IMR-90 (cell line): Measurements from ENCODE around the gene C3orf80. TPM values are rescaled to one million over a fixed set of nuclear protein-coding genes. Genes with fewer than 3 reads are reported as not detected.

ENCODE experiments used
- ATAC-seq: fragments of 200-7000 bp; cut with Tn5 transposase; 2 replicates; pipeline ENCODE4 v1.9.1; 2020; ENCODE audit warnings: low read depth, mild to moderate bottlenecking, moderate library complexity
- BruUV-seq: library from RNA; stranded (reverse); fragments of 400-500 nt; replicated peaks from 2 replicates; lab custom pipeline; 2021; lab: Mats Ljungman, UMichigan
- CTCF ChIA-PET: fragments of 300-600 bp; formaldehyde crosslinking; extraction: SDS; loops from one replicate; lab custom pipeline; 2021; ENCODE audit warnings: antibody characterized with exemption; lab: Yijun Ruan, JAX
- POLR2A ChIA-PET: fragments of 300-600 bp; sonication (Branson Sonifier 250); formaldehyde crosslinking; loops from one replicate; lab custom pipeline; 2022; ENCODE audit warnings: antibody characterized with exemption; ENCODE audit not compliant: unreplicated experiment; lab: Charles Lee
- DNase-seq: peaks from one replicate; pipeline ENCODE4 v3.0.0; 2013
- H2AFZ ChIP-seq: replicated peaks from 2 replicates; pipeline ENCODE3; 2013; ENCODE audit warnings: low read length, mild to moderate bottlenecking; ENCODE audit not compliant: poor library complexity
- H2AK5ac ChIP-seq: 2 replicates; pipeline ENCODE4 v1.6.1; 2013; ENCODE audit warnings: low read depth, low read length, inconsistent platforms
- H2AK9ac ChIP-seq: replicated peaks from 2 replicates; pipeline ENCODE3; 2013; ENCODE audit warnings: mild to moderate bottlenecking, low read depth, low read length, moderate library complexity; ENCODE audit not compliant: poor library complexity
- H2BK120ac ChIP-seq: 2 replicates; pipeline ENCODE4 v1.6.1; 2013; ENCODE audit warnings: low read depth, low read length, inconsistent platforms
- H2BK15ac ChIP-seq: 3 replicates; pipeline ENCODE4 v1.6.1; 2013; ENCODE audit warnings: low read depth, low read length, inconsistent platforms
- H2BK20ac ChIP-seq: 2 replicates; pipeline ENCODE4 v1.6.1; 2013; ENCODE audit warnings: low read depth, mild to moderate bottlenecking, inconsistent platforms, low read length, moderate library complexity
- H2BK5ac ChIP-seq: 2 replicates; pipeline ENCODE4 v1.6.1; 2013; ENCODE audit warnings: mild to moderate bottlenecking, low read depth, low read length, inconsistent platforms; ENCODE audit not compliant: poor library complexity, severe bottlenecking
- H3K14ac ChIP-seq: replicated peaks from 2 replicates; pipeline ENCODE4 v1.6.1; 2013; ENCODE audit warnings: low read depth, low read length, inconsistent platforms
- H3K18ac ChIP-seq: 2 replicates; pipeline ENCODE4 v1.6.1; 2013; ENCODE audit warnings: low read depth, low read length, control low read depth
- H3K23ac ChIP-seq: 2 replicates; pipeline ENCODE4 v1.6.1; 2013; ENCODE audit warnings: low read depth, low read length, inconsistent platforms
- H3K27ac ChIP-seq: 2 replicates; pipeline ENCODE4 v1.5.1; 2013; ENCODE audit warnings: mild to moderate bottlenecking, control low read depth, low read length; ENCODE audit not compliant: insufficient read depth
- H3K27me3 ChIP-seq: 2 replicates; pipeline ENCODE4 v1.6.1; 2013; ENCODE audit warnings: low read length; ENCODE audit not compliant: control insufficient read depth, insufficient read depth
- H3K36me3 ChIP-seq: 2 replicates; pipeline ENCODE4 v1.6.1; 2013; ENCODE audit warnings: low read length, mixed read lengths; ENCODE audit not compliant: control insufficient read depth, insufficient read depth
- H3K4ac ChIP-seq: 2 replicates; pipeline ENCODE4 v1.6.1; 2013; ENCODE audit warnings: low read depth, low read length, inconsistent platforms
- H3K4me1 ChIP-seq: 2 replicates; pipeline ENCODE4 v1.6.1; 2013; ENCODE audit warnings: low read length, mixed read lengths; ENCODE audit not compliant: control insufficient read depth, insufficient read depth
- H3K4me2 ChIP-seq: 2 replicates; pipeline ENCODE4 v1.6.1; 2013; ENCODE audit warnings: low read depth, mild to moderate bottlenecking, control low read depth, low read length, moderate library complexity
- H3K4me3 ChIP-seq: 2 replicates; pipeline ENCODE4 v1.5.1; 2013; ENCODE audit warnings: low read depth, mild to moderate bottlenecking, control low read depth, low read length, moderate library complexity; ENCODE audit not compliant: insufficient read depth
- H3K56ac ChIP-seq: 2 replicates; pipeline ENCODE4 v1.6.1; 2013; ENCODE audit warnings: low read length, inconsistent platforms; ENCODE audit not compliant: insufficient read depth; ENCODE audit errors: extremely low read depth
- H3K79me1 ChIP-seq, 2 experiments: 2 replicates each; pipeline ENCODE4 v1.6.1; 2013; ENCODE audit warnings: low read length in 2 of 2, inconsistent platforms in 1 of 2, low read depth in 1 of 2
- H3K9ac ChIP-seq: 2 replicates; pipeline ENCODE4 v1.6.1; 2013; ENCODE audit warnings: low read depth, low read length, control low read depth
- H3K9me1 ChIP-seq: 2 replicates; pipeline ENCODE4 v1.6.1; 2013; ENCODE audit warnings: low read length, inconsistent platforms; ENCODE audit not compliant: insufficient read depth
- H3K9me3 ChIP-seq: 2 replicates; pipeline ENCODE4 v1.6.1; 2013; ENCODE audit warnings: low read length; ENCODE audit not compliant: control insufficient read depth, insufficient read depth
- H4K20me1 ChIP-seq: 2 replicates; pipeline ENCODE4 v1.6.1; 2013; ENCODE audit warnings: low read length, inconsistent platforms; ENCODE audit not compliant: insufficient read depth
- H4K5ac ChIP-seq: 2 replicates; pipeline ENCODE4 v1.6.1; 2013; ENCODE audit warnings: mild to moderate bottlenecking, low read depth, low read length, control low read depth
- H4K8ac ChIP-seq, 2 experiments: 2 replicates each; pipeline ENCODE4 v1.6.1; 2013; ENCODE audit warnings: low read depth in 2 of 2, low read length in 2 of 2, control low read depth in 1 of 2, inconsistent platforms in 1 of 2
- H4K91ac ChIP-seq: 2 replicates; pipeline ENCODE4 v1.6.1; 2013; ENCODE audit warnings: low read depth, low read length, inconsistent platforms; ENCODE audit not compliant: insufficient read depth
- BHLHE40 ChIP-seq: fragments of 150-350 bp; IDR thresholded peaks from 2 replicates; pipeline ENCODE4 v1.6.1; 2016; ENCODE audit warnings: mild to moderate bottlenecking, low read depth, low read length
- CEBPB ChIP-seq: IDR thresholded peaks from 2 replicates; pipeline ENCODE4 v1.6.1; 2012; ENCODE audit warnings: low read depth, low read length, improper control_type of control experiment
- FOS ChIP-seq: fragments of 150-350 bp; IDR thresholded peaks from 2 replicates; pipeline ENCODE4 v1.6.1; 2016; ENCODE audit warnings: low read depth, low read length
- MAFK ChIP-seq: IDR thresholded peaks from 2 replicates; pipeline ENCODE4 v1.6.1; 2012; ENCODE audit warnings: low read depth, low read length, improper control_type of control experiment
- MAZ ChIP-seq: IDR thresholded peaks from 2 replicates; pipeline ENCODE4 v1.6.1; 2012; ENCODE audit warnings: low read depth, mild to moderate bottlenecking, low read length, improper control_type of control experiment, moderate library complexity, borderline replicate concordance
- MXI1 ChIP-seq: IDR thresholded peaks from 2 replicates; pipeline ENCODE4 v1.6.1; 2012; ENCODE audit warnings: low read depth, mild to moderate bottlenecking, low read length, moderate library complexity, borderline replicate concordance
- NFE2L2 ChIP-seq: fragments of 150-350 bp; IDR thresholded peaks from 2 replicates; pipeline ENCODE4 v1.6.1; 2016; ENCODE audit warnings: low read depth, mild to moderate bottlenecking, low read length
- POLR2A ChIP-seq: IDR thresholded peaks from 2 replicates; pipeline ENCODE4 v1.6.1; 2012; ENCODE audit warnings: mild to moderate bottlenecking, low read depth, low read length
- RAD21 ChIP-seq: IDR thresholded peaks from 2 replicates; pipeline ENCODE4 v1.6.1; 2012; ENCODE audit warnings: low read length, improper control_type of control experiment
- RFX5 ChIP-seq: IDR thresholded peaks from 2 replicates; pipeline ENCODE4 v1.8.0; 2012; ENCODE audit warnings: low read depth, mild to moderate bottlenecking, low read length, moderate library complexity
- SMC3 ChIP-seq: fragments of 150-350 bp; IDR thresholded peaks from 2 replicates; pipeline ENCODE4 v1.6.1; 2016; ENCODE audit warnings: low read depth, mild to moderate bottlenecking, antibody characterized with exemption, low read length, moderate library complexity
- WGBS, 2 experiments: methylation state at CpG; one replicate each; pipeline versions ENCODE4 v1.1.5 to v1.1.7; 2013; ENCODE audit warnings: missing lambda C conversion rate in 2 of 2; ENCODE audit not compliant: insufficient read length in 1 of 2; ENCODE audit errors: extremely low coverage in 2 of 2; 5-methylcytosine and 5-hydroxymethylcytosine counted together
- dilution Hi-C: fragments of 300-500 bp; cut with HindIII; formaldehyde crosslinking; loops from one replicate; pipeline ENCODE4 v1.14.3; 2018; ENCODE audit warnings: low sequenced_read_pairs; ENCODE audit not compliant: unreplicated experiment
- in situ Hi-C: fragments of 300-500 bp; cut with MboI; formaldehyde crosslinking; loops from 3 replicates; pipeline ENCODE4 v1.14.3; 2019; ENCODE audit warnings: low sequenced_read_pairs, inconsistent platforms, mixed read lengths
- intact Hi-C: fragments of 100-400 bp; cut with micrococcal nuclease; formaldehyde crosslinking; loops from 2 replicates; pipeline ENCODE4 v1.10.0; 2022
- polyA plus RNA-seq, 3 experiments: library from polyadenylated mRNA; depleted of rRNA; stranded (reverse); fragments of >200 nt; gene quantifications; 2 replicates each; pipeline ENCODE4 v1.2.3, GENCODE V29; 2012; ENCODE audit warnings: low replicate concordance in 1 of 3
- total RNA-seq: library from RNA; depleted of rRNA; stranded (reverse); fragments of >200 nt; gene quantifications from 2 replicates; pipeline ENCODE4 v1.2.3, GENCODE V29; 2012
- TF ChIP-seq, protein P1 (sequence below): fragments of 150-350 bp; IDR thresholded peaks from 2 replicates; pipeline ENCODE4 v1.6.1; 2017; ENCODE audit warnings: mild to moderate bottlenecking, antibody characterized with exemption, low read length, low read depth

The C3orf80 gene
- total and polyA plus RNA-seq, 2 of the 4 experiments (the other 2 are of a cell fraction) = not detected

DNA sequence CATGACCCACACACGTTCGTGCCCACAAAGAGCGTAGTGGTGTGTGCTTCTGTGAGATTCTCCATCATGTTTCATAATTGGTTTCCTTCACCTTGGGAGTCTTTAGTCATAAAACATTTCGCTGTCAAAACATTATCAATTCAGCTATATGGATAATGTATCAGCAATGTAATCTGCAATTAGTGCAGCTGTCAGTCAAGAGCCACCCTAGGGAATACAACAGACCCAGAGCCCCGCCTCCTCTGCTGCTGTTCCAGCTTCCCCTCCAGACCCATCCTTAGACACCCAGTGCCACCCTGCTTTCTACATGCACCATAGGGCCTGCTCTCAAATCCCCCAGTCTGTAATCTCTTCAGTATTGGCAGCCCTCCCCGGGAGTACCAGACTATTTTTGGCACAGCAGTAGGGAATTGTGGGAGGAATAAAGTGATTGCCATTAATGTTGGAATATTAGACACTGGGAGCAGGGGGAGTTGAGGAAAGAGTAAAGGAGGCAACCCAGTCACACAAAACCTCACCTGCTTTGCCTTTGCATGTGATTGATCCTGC lies 31.5 kb upstream of the C3orf80 start:
- no peak overlapping the region for H3K56ac ChIP-seq
- H3K14ac ChIP-seq = no peak overlapping the region
- BruUV-seq = no TSS peak
- H2AK9ac ChIP-seq = no peak overlapping the region
- no peak overlapping the region for H2BK20ac ChIP-seq
- dilution Hi-C loops = no loop called here
- no peak overlapping the region for H4K5ac ChIP-seq
- H3K9me3 ChIP-seq = no peaks in the 10 kb centered on the region
- ChIA-PET CTCF (no interaction called here), POLR2A (no interaction called here)
- no peak overlapping the region for H2BK15ac ChIP-seq
- no peak overlapping the region for H3K27ac ChIP-seq
- H3K4ac ChIP-seq = no peak overlapping the region
- no peak overlapping the region for H2BK5ac ChIP-seq
- H3K4me2 ChIP-seq = no peak overlapping the region
- H3K23ac ChIP-seq = no peak overlapping the region
- no peaks in the 10 kb centered on the region for H3K36me3 ChIP-seq
- H4K20me1 ChIP-seq = no peaks in the 10 kb centered on the region
- H2AK5ac ChIP-seq = no peak overlapping the region
- no peaks in the 10 kb centered on the region for H3K27me3 ChIP-seq
- no peak overlapping the region for H4K8ac ChIP-seq
- H3K79me1 ChIP-seq = no peaks in the 10 kb centered on the region
- TF ChIP-seq CEBPB (no peak), MAFK (no peak), FOS (no peak), SMC3 (no peak), MAZ (no peak), BHLHE40 (no peak), POLR2A (no peak), NFE2L2 (no peak), RFX5 (no peak), RAD21 (no peak), MXI1 (no peak)
- TF ChIP-seq, protein P1, sequence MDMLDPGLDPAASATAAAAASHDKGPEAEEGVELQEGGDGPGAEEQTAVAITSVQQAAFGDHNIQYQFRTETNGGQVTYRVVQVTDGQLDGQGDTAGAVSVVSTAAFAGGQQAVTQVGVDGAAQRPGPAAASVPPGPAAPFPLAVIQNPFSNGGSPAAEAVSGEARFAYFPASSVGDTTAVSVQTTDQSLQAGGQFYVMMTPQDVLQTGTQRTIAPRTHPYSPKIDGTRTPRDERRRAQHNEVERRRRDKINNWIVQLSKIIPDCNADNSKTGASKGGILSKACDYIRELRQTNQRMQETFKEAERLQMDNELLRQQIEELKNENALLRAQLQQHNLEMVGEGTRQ = no peak
- H3K9me1 ChIP-seq = no peaks in the 10 kb centered on the region
- H2AFZ ChIP-seq = no peak overlapping the region
- in situ Hi-C loops = no loop called here
- no peak overlapping the region for H2BK120ac ChIP-seq
- no peak overlapping the region for H3K18ac ChIP-seq
- DNase-seq = no peak
- no peak overlapping the region for H3K9ac ChIP-seq
- H4K91ac ChIP-seq = no peak overlapping the region
- intact Hi-C loops = no loop called here
- no peak overlapping the region for H3K4me3 ChIP-seq
- WGBS, 2 experiments = no CpG with 5 or more reads among the region's 6 CpGs
- no peaks in the 10 kb centered on the region for H3K4me1 ChIP-seq
- no peak for ATAC-seq
